Measurements from ENCODE around the gene ALDH1L2. TPM values are rescaled to one million over a fixed set of nuclear protein-coding genes. Genes with fewer than 3 reads are reported as not detected.

Gene ALDH1L2
- polyA plus RNA-seq, 1 donor from 2014 or later: 0.35 TPM

DNA sequence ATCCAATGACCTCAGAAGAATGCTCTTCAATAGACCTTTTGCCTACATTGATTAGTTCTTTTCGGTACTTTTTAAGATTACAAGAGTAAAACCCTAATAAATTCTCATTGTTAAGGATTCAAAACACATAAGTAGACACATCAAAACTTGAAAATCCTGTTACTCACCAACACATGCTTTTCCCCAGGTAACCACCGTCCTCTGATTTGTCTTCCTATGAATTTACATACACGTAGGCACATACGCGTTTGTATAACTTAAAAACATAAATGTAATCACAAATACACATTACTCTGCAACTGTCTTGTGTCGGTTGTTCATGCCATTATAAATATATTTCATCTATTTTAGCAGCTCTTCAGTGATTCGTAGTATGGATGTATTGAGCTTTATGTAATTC, 22.4 kb upstream of the ALDH1L2 start:
- H3K9ac ChIP-seq (ENCODE audit: low read length): peak overlapping the region; percentile 80
- no peaks in the 10 kb centered on the region for H3K9me2 ChIP-seq (ENCODE audit: insufficient read depth, low read length)
- no peaks in the 10 kb centered on the region for H3K27me3 ChIP-seq (ENCODE audit: insufficient read depth, low read depth, low read length)
- H2AFZ ChIP-seq (ENCODE audit: low read depth, low read length): peak overlapping the region; percentile 93
- TF ChIP-seq POLR2AphosphoS5 (IDR thresholded peaks at IDR 0.05) (no peak), MXI1 (conservative IDR thresholded peaks at IDR 0.05; ENCODE audit: poor library complexity, severe bottlenecking) (no peak), SMC3 (conservative IDR thresholded peaks at IDR 0.05; ENCODE audit: poor library complexity) (no peak)
- TF ChIP-seq, protein P1, sequence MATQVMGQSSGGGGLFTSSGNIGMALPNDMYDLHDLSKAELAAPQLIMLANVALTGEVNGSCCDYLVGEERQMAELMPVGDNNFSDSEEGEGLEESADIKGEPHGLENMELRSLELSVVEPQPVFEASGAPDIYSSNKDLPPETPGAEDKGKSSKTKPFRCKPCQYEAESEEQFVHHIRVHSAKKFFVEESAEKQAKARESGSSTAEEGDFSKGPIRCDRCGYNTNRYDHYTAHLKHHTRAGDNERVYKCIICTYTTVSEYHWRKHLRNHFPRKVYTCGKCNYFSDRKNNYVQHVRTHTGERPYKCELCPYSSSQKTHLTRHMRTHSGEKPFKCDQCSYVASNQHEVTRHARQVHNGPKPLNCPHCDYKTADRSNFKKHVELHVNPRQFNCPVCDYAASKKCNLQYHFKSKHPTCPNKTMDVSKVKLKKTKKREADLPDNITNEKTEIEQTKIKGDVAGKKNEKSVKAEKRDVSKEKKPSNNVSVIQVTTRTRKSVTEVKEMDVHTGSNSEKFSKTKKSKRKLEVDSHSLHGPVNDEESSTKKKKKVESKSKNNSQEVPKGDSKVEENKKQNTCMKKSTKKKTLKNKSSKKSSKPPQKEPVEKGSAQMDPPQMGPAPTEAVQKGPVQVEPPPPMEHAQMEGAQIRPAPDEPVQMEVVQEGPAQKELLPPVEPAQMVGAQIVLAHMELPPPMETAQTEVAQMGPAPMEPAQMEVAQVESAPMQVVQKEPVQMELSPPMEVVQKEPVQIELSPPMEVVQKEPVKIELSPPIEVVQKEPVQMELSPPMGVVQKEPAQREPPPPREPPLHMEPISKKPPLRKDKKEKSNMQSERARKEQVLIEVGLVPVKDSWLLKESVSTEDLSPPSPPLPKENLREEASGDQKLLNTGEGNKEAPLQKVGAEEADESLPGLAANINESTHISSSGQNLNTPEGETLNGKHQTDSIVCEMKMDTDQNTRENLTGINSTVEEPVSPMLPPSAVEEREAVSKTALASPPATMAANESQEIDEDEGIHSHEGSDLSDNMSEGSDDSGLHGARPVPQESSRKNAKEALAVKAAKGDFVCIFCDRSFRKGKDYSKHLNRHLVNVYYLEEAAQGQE (IDR thresholded peaks at IDR 0.05; ENCODE audit: borderline replicate concordance): no peak
- TF ChIP-seq, protein P2, sequence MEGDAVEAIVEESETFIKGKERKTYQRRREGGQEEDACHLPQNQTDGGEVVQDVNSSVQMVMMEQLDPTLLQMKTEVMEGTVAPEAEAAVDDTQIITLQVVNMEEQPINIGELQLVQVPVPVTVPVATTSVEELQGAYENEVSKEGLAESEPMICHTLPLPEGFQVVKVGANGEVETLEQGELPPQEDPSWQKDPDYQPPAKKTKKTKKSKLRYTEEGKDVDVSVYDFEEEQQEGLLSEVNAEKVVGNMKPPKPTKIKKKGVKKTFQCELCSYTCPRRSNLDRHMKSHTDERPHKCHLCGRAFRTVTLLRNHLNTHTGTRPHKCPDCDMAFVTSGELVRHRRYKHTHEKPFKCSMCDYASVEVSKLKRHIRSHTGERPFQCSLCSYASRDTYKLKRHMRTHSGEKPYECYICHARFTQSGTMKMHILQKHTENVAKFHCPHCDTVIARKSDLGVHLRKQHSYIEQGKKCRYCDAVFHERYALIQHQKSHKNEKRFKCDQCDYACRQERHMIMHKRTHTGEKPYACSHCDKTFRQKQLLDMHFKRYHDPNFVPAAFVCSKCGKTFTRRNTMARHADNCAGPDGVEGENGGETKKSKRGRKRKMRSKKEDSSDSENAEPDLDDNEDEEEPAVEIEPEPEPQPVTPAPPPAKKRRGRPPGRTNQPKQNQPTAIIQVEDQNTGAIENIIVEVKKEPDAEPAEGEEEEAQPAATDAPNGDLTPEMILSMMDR (IDR thresholded peaks at IDR 0.05; ENCODE audit: poor library complexity, severe bottlenecking): no peak
- H3K4me3 ChIP-seq (ENCODE audit: low read length): peak overlapping the region; percentile 95
- no peaks in the 10 kb centered on the region for H3K9me3 ChIP-seq (ENCODE audit: low read length)
- H3K79me2 ChIP-seq (replicated peaks; ENCODE audit: insufficient read depth, low read length): peaks cover 35% of the 10 kb centered on the region
- peak overlapping the region; percentile 79 for H3K4me2 ChIP-seq (ENCODE audit: low read length)
- H3K27ac ChIP-seq (ENCODE audit: low read length): peak overlapping the region; percentile 74
- no peaks in the 10 kb centered on the region for H3K36me3 ChIP-seq (ENCODE audit: insufficient read depth, low read length)
- H3F3A ChIP-seq (ENCODE audit: insufficient read depth, low read length, poor library complexity, severe bottlenecking): no peaks in the 10 kb centered on the region
- H4K20me1 ChIP-seq (ENCODE audit: insufficient read depth): no peaks in the 10 kb centered on the region

DNA sequence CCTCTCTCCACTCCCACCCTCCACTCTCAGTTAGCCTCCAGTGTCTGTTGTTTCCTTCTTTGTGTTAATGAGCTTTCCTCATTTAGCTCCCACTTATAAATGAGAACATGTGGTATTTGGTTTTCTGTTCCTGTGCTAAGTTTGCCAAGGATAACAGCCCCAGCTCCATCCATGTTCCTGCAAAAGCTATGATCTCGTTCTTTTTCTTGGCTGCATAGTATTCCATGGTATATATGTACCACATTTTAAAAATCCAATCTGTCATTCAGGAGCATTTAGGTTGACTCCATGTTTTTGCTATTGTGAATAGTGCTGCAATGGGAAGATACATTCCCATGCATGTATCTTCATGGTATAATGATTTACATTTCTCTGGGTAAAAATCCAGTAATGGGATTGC, 20.5 kb upstream of the ALDH1L2 start:
- TF ChIP-seq, protein P2 (IDR thresholded peaks at IDR 0.05; ENCODE audit: poor library complexity, severe bottlenecking): no peak
- TF ChIP-seq MXI1 (conservative IDR thresholded peaks at IDR 0.05; ENCODE audit: poor library complexity, severe bottlenecking) (no peak), EP300 (conservative IDR thresholded peaks at IDR 0.05; ENCODE audit: poor library complexity, severe bottlenecking) (no peak), POLR2AphosphoS5 (IDR thresholded peaks at IDR 0.05) (no peak), EZH2 (IDR thresholded peaks at IDR 0.05; ENCODE audit: borderline replicate concordance, insufficient read depth, low read length, poor library complexity, severe bottlenecking) (no peak), RAD21 (conservative IDR thresholded peaks at IDR 0.05) (no peak), SMC3 (conservative IDR thresholded peaks at IDR 0.05; ENCODE audit: poor library complexity) (no peak), TAF1 (IDR thresholded peaks at IDR 0.05; ENCODE audit: low read depth) (no peak)
- TF ChIP-seq, protein P1 (IDR thresholded peaks at IDR 0.05; ENCODE audit: borderline replicate concordance): no peak
- H3K79me2 ChIP-seq (replicated peaks; ENCODE audit: insufficient read depth, low read length): peaks cover 17% of the 10 kb centered on the region
- H3K9ac ChIP-seq (ENCODE audit: low read length): no peak overlapping the region

More for the DNA sequence above, 20.5 kb upstream of the ALDH1L2 start:
- Histone ChIP-seq H3K27ac (ENCODE audit: low read length) (no peak overlapping the region), H3K27me3 (ENCODE audit: insufficient read depth, low read depth, low read length) (no peaks in the 10 kb centered on the region), H4K20me1 (ENCODE audit: insufficient read depth) (no peaks in the 10 kb centered on the region), H2AFZ (ENCODE audit: low read depth, low read length) (no peak overlapping the region), H3K9me2 (ENCODE audit: insufficient read depth, low read length) (no peaks in the 10 kb centered on the region), H3K36me3 (ENCODE audit: insufficient read depth, low read length) (no peaks in the 10 kb centered on the region), H3K4me3 (ENCODE audit: low read length) (no peak overlapping the region), H3K9me3 (ENCODE audit: low read length) (no peaks in the 10 kb centered on the region), H3K4me2 (ENCODE audit: low read length) (no peak overlapping the region), H3F3A (ENCODE audit: insufficient read depth, low read length, poor library complexity, severe bottlenecking) (no peaks in the 10 kb centered on the region)

Data from neural cell (in vitro differentiated cells).